Osteoblast (primary cell): Measurements from ENCODE around the gene COLEC12. TPM values are rescaled to one million over a fixed set of nuclear protein-coding genes. Genes with fewer than 3 reads are reported as not detected.
A peak's percentile ranks its signal among the peaks of the same experiment; 100 is the strongest.

ENCODE experiments used
- DNase-seq: peaks from one replicate; pipeline ENCODE4 v3.0.0; 2011; ENCODE audit warnings: low spot score, mixed read lengths; ENCODE audit not compliant: insufficient read length; ENCODE audit errors: missing footprints
- H2AFZ ChIP-seq: 2 replicates; pipeline ENCODE4 v1.6.0; 2011; ENCODE audit warnings: mild to moderate bottlenecking, low read length
- H3K27ac ChIP-seq: 2 replicates; pipeline ENCODE4 v1.5.1; 2011; ENCODE audit warnings: mild to moderate bottlenecking, low read depth, low read length, moderate library complexity
- H3K27me3 ChIP-seq: 2 replicates; pipeline ENCODE4 v1.6.0; 2012; ENCODE audit warnings: mild to moderate bottlenecking, control low read depth, inconsistent platforms, low read length, moderate library complexity; ENCODE audit not compliant: insufficient read depth
- H3K36me3 ChIP-seq: 2 replicates; pipeline ENCODE4 v1.5.1; 2011; ENCODE audit warnings: mild to moderate bottlenecking, low read length, control low read depth, moderate library complexity; ENCODE audit not compliant: insufficient read depth
- H3K4me1 ChIP-seq: 2 replicates; pipeline ENCODE4 v1.5.1; 2011; ENCODE audit warnings: mild to moderate bottlenecking, low read length, control low read depth, moderate library complexity; ENCODE audit not compliant: insufficient read depth
- H3K4me2 ChIP-seq: 2 replicates; pipeline ENCODE4 v1.6.0; 2011; ENCODE audit warnings: mild to moderate bottlenecking, low read length; ENCODE audit not compliant: insufficient read depth
- H3K4me3 ChIP-seq: fragments of 200-600 bp; sonication (generic); 3 replicates; pipeline ENCODE4 v1.5.1; 2012; ENCODE audit warnings: mild to moderate bottlenecking, low read length, inconsistent platforms; ENCODE audit not compliant: insufficient read depth
- H3K79me2 ChIP-seq: 2 replicates; pipeline ENCODE4 v1.6.0; 2012; ENCODE audit warnings: mild to moderate bottlenecking, low read length, control low read depth, inconsistent platforms; ENCODE audit not compliant: insufficient read depth
- H3K9me3 ChIP-seq: 2 replicates; pipeline ENCODE4 v1.5.1; 2011; ENCODE audit warnings: low read depth, low read length, control low read depth
- H4K20me1 ChIP-seq: 2 replicates; pipeline ENCODE4 v1.6.0; 2012; ENCODE audit warnings: mild to moderate bottlenecking, low read length, control low read depth; ENCODE audit not compliant: insufficient read depth
- total RNA-seq: library from RNA; depleted of rRNA; stranded (reverse); fragments of >200 nt; gene quantifications from 2 replicates; pipeline ENCODE4 v1.2.3, GENCODE V29; 2012
- TF ChIP-seq, protein P1 (sequence below): IDR thresholded peaks from 2 replicates; pipeline ENCODE4 v1.5.1; 2011; ENCODE audit warnings: mild to moderate bottlenecking, low read depth, low read length, moderate library complexity; ENCODE audit errors: extremely low read depth

Gene COLEC12
- total RNA-seq, 1 donor = 38.0 TPM

- H4K20me1 ChIP-seq = no peaks in the 10 kb centered on the region
- TF ChIP-seq, protein P1, sequence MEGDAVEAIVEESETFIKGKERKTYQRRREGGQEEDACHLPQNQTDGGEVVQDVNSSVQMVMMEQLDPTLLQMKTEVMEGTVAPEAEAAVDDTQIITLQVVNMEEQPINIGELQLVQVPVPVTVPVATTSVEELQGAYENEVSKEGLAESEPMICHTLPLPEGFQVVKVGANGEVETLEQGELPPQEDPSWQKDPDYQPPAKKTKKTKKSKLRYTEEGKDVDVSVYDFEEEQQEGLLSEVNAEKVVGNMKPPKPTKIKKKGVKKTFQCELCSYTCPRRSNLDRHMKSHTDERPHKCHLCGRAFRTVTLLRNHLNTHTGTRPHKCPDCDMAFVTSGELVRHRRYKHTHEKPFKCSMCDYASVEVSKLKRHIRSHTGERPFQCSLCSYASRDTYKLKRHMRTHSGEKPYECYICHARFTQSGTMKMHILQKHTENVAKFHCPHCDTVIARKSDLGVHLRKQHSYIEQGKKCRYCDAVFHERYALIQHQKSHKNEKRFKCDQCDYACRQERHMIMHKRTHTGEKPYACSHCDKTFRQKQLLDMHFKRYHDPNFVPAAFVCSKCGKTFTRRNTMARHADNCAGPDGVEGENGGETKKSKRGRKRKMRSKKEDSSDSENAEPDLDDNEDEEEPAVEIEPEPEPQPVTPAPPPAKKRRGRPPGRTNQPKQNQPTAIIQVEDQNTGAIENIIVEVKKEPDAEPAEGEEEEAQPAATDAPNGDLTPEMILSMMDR = no peak
- no peak overlapping the region for H3K4me3 ChIP-seq
- H3K36me3 ChIP-seq = no peaks in the 10 kb centered on the region
- DNase-seq = no peak
- H3K27ac ChIP-seq = no peak overlapping the region
- no peak overlapping the region for H2AFZ ChIP-seq
- H3K4me2 ChIP-seq = no peak overlapping the region
- H3K79me2 ChIP-seq = no peaks in the 10 kb centered on the region
- H3K27me3 ChIP-seq = no peaks in the 10 kb centered on the region
- no peaks in the 10 kb centered on the region for H3K9me3 ChIP-seq
- H3K4me1 ChIP-seq = peaks cover 23% of the 10 kb centered on the region
Measured at GRCh38 chr18:461762-462161, 38.7 kb downstream of the COLEC12 start.

- Histone ChIP-seq H3K27me3 (no peaks in the 10 kb centered on the region), H3K79me2 (no peaks in the 10 kb centered on the region), H3K4me2 (no peak overlapping the region), H3K4me1 (peaks cover 33% of the 10 kb centered on the region), H3K4me3 (no peak overlapping the region), H2AFZ (no peak overlapping the region), H3K27ac (no peak overlapping the region), H4K20me1 (no peaks in the 10 kb centered on the region), H3K9me3 (no peaks in the 10 kb centered on the region), H3K36me3 (no peaks in the 10 kb centered on the region)
- TF ChIP-seq, protein P1 = no peak
- no peak for DNase-seq
Measured at GRCh38 chr18:460791-461190, 39.7 kb downstream of the COLEC12 start.

- Histone ChIP-seq H3K79me2 (no peaks in the 10 kb centered on the region), H4K20me1 (no peaks in the 10 kb centered on the region)
- peak; percentile 2 for DNase-seq
Measured at GRCh38 chr18:459814-460593, 40.5 kb downstream of the COLEC12 start.

More at GRCh38 chr18:459814-460593, 40.5 kb downstream of the COLEC12 start:
- Histone ChIP-seq H3K36me3 (no peaks in the 10 kb centered on the region), H2AFZ (no peak overlapping the region), H3K4me2 (peak overlapping the region; percentile 12), H3K27ac (no peak overlapping the region), H3K9me3 (no peaks in the 10 kb centered on the region), H3K4me1 (peaks cover 34% of the 10 kb centered on the region), H3K27me3 (no peaks in the 10 kb centered on the region), H3K4me3 (no peak overlapping the region)
- TF ChIP-seq, protein P1 = no peak
